ENCODE data around the gene FAM47E. TPM values are rescaled to one million over a fixed set of nuclear protein-coding genes. Genes with fewer than 3 reads are reported as not detected.
"Not testable (repeated sequence)": the region's sequence is repeated elsewhere in the genome, so short reads cannot be mapped to it uniquely, and the experiment has no call there.

The FAM47E gene
- total RNA-seq, 1 donor = 0.86 TPM

- TF ChIP-seq, protein P1, sequence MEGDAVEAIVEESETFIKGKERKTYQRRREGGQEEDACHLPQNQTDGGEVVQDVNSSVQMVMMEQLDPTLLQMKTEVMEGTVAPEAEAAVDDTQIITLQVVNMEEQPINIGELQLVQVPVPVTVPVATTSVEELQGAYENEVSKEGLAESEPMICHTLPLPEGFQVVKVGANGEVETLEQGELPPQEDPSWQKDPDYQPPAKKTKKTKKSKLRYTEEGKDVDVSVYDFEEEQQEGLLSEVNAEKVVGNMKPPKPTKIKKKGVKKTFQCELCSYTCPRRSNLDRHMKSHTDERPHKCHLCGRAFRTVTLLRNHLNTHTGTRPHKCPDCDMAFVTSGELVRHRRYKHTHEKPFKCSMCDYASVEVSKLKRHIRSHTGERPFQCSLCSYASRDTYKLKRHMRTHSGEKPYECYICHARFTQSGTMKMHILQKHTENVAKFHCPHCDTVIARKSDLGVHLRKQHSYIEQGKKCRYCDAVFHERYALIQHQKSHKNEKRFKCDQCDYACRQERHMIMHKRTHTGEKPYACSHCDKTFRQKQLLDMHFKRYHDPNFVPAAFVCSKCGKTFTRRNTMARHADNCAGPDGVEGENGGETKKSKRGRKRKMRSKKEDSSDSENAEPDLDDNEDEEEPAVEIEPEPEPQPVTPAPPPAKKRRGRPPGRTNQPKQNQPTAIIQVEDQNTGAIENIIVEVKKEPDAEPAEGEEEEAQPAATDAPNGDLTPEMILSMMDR (IDR thresholded peaks at IDR 0.05; ENCODE audit: insufficient read depth, low read depth, low read length) = no peak
- no peak for DNase-seq (ENCODE audit: low read depth)
- no peak overlapping the region for H3K4me3 ChIP-seq (ENCODE audit: low read depth, low read length)
These were observed 29.2 kb downstream of the FAM47E start for GRCh38 chr4:76280488-76281441.

GRCh38 chr4:76281594-76281993 lies 30.1 kb downstream of the FAM47E start:
- DNase-seq (ENCODE audit: low read depth); H3K4me3 ChIP-seq (ENCODE audit: low read depth, low read length): not testable (repeated sequence)

GRCh38 chr4:76282941-76283689 lies 31.6 kb downstream of the FAM47E start:
- DNase-seq (ENCODE audit: low read depth) = no peak
- no peak overlapping the region for H3K4me3 ChIP-seq (ENCODE audit: low read depth, low read length)
- TF ChIP-seq, protein P1 (IDR thresholded peaks at IDR 0.05; ENCODE audit: insufficient read depth, low read depth, low read length) = no peak

DNA sequence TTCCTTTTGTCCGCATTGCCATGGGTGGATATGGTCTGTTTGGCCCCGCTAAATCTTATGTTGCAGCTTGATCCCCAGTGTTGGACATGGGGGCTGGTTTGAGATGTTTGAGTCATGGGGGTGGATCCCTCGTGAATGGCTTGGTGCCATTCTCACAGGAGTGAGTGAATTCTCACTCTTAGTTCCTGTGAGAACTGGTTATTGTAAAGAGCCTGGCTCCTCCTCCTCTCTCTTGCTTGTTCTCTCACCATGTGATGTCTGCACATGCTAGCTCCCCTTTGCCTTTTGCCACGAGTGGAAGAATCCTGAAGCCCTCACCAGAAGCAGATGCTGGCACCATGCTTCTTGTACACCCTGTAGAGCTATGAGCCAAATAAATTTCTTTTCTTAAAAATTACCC lies 32.4 kb downstream of the FAM47E start:
- TF ChIP-seq, protein P1 (IDR thresholded peaks at IDR 0.05; ENCODE audit: insufficient read depth, low read depth, low read length) = no peak

DNA sequence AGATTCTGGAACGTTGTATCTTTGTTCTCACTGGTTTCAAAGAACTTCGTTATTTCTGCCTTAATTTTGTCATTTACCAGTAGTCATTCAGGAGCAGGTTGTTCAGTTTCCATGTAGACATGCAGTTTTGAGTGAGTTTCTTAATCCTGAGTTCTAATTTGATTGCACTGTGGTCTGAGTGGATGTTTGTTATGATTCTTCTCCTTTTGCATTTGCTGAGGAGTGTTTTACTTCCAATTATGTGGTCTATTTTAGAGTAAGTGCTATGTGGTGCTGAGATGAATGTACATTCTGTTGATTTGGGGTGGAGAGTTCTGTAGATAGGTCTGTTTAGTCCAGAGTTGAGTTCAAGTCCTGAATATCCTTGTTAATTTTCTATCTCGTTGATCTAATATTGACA lies 36.3 kb downstream of the FAM47E start:
- not testable (repeated sequence) for H3K4me3 ChIP-seq (ENCODE audit: low read depth, low read length); DNase-seq (ENCODE audit: low read depth)

More for the DNA sequence above, 32.4 kb downstream of the FAM47E start:
- H3K4me3 ChIP-seq (ENCODE audit: low read depth, low read length) = no peak overlapping the region
- no peak for DNase-seq (ENCODE audit: low read depth)

GRCh38 chr4:76292730-76293129 lies 41.2 kb downstream of the FAM47E start:
- TF ChIP-seq, protein P1 (IDR thresholded peaks at IDR 0.05; ENCODE audit: insufficient read depth, low read depth, low read length) = no peak
- H3K4me3 ChIP-seq (ENCODE audit: low read depth, low read length) = no peak overlapping the region
- DNase-seq (ENCODE audit: low read depth) = no peak

- H3K4me3 ChIP-seq (ENCODE audit: low read depth, low read length) = no peak overlapping the region
- no peak for DNase-seq (ENCODE audit: low read depth)
- TF ChIP-seq, protein P1 (IDR thresholded peaks at IDR 0.05; ENCODE audit: insufficient read depth, low read depth, low read length) = no peak
These were observed 42.3 kb downstream of the FAM47E start for GRCh38 chr4:76293772-76294171.
